ENCODE data around the gene RER1.

RER1 gene

DNA sequence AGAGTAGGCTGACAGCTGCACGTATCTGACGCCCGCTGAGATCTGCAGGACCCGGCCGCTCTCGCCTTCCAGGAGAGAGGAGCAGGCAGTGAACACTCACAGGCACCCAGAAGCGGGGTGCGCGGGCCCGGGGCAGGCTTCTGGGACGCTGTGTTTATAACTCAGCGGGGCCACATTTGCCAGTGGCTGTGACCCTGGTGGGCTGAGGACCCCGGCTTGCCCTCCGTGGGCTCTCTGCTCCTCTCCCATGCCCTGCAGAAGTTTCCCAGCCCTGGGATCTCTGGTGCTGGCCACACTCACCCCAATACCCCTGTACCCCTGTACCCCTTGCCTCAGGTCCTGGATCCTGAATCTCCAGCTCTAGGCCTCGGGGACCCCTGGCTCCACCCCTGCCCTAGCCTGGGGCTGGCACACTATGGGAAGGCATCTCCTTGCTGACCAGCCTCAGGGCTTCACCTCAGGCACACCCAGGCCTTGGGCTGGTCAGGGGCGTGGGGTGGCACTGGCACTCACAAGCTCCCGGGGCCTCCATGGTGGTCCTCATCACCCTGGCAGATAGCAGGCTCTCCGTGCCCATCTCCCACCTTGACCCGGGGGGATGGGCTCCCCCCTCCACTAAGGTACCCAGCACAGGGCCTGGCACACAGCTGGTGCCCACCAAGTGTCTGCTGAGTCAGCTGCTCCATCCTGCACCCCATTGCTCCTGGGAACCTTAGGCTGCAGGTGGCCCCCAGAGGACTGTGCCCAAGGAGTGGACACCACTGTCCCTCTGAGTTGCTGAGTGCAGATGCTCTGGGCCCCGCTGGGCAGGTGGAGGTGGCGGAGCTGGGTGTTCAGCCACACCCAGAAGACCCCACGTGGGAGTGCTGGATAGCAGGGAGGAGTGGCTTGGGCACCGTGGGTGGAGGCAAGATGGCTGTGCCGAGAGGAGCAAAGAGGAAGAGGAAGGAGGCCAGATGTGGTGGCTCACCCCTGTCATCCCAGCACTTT, 32.7 kb upstream of the RER1 start:
- TF ChIP-seq GATA2 (IDR thresholded peaks at IDR 0.05; ENCODE audit: low read depth, low read length) = no peak

DNA sequence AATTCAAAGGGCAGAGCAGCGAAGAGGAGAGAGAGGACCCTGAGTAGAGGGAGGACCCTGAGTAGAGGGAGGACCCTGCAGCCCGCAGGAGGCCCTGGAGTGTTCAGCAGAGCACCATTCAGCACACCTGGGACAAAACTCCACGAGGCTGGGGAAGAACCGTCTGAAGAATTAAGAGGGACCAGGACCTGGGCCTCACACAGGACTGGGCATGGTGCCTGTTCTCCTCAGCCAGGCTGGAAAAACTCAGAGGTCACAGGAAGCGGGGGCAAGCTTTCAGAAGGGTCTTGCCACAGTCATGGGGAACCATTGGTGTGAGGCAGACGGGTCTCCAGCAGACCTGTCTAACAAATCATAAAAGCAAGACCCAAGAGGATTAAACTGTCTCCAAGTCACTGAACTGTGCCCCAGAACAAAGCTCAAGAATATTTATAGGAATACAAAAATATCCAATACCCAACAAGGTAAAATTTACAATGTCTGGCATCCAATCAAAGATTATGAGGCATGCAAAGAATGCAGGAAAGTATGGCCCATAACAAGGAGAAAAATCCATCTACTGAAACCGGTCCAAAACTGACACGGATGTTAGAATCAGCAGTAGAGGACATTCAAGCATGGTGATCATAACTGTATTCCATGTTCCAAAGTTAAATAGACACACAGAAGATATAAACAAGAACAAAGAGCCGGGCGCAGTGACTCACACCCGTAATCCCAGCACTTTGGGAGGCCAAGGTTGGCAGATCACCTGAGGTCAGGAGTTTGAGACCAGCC, 30.9 kb upstream of the RER1 start:
- TF ChIP-seq GATA2 (IDR thresholded peaks at IDR 0.05; ENCODE audit: low read depth, low read length) (no peak), GATA3 (IDR thresholded peaks at IDR 0.05; ENCODE audit: low read depth, low read length) (no peak)

DNA sequence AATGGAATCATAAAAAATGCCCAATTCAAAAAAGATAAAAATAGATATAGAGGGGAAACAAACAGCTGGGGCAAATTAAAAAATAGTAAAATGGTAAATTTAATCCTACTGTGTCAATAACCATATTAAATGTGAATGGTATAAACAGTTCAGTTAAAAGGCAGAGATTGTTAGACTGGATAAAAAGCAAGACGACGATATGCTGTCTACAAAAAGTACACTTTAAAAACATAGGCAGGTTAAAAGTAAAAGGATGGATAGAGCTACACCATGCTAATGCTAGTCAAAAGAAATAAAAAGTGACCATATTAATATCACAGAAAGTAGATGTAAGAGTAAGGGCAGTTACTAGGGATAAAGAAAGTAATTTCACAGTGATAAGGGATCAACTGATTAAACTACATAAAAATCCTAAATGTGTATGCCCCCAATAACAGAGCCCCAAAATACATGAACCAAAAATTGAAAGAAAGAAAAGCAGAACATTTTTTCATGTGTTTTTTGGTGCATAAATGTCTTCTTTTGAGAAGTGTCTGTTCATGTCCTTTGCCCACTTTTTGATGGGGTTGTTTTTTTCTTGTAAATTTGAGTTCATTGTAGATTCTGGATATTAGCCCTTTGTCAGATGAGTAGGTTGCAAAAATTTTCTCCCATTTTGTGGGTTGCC, 27.7 kb upstream of the RER1 start:
- TF ChIP-seq GATA2 (IDR thresholded peaks at IDR 0.05; ENCODE audit: low read depth, low read length) = no peak
- TF ChIP-seq GATA3 (IDR thresholded peaks at IDR 0.05; ENCODE audit: low read depth, low read length) = no peak

DNA sequence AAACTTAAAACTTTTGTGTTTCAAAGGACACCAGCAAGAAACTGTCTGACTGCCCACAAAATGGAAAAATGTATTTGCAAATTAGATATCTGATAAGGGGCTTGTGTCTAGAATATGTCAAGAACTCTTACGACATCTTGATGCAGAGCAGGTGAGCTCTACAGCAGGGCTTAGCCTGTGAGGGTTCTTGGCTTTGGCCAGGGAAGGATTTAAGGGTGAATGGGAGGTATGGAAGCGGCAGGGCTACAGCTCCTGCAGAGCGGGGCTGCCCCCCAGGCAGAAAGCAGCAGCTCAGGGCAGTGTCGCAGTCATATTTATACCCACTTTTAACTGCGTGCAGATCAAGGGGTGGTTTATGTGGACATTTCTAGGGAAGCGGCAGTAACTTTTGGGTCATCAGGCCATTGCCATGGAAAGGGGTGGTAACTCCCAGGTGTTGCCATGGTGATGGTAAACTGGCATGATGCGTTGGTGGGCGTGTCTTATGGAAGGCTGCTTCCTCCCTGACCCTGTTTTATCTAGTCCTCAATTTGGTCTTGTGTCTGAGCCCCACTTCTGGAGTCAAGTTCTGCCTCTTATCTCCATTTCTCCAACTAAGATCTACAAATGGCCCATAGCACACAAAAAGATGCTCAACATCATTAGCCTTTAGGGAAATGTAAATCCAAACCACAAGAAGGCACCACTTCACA, 23.4 kb upstream of the RER1 start:
- TF ChIP-seq GATA2 (IDR thresholded peaks at IDR 0.05; ENCODE audit: low read depth, low read length) (no peak), GATA3 (IDR thresholded peaks at IDR 0.05; ENCODE audit: low read depth, low read length) (no peak)

DNA sequence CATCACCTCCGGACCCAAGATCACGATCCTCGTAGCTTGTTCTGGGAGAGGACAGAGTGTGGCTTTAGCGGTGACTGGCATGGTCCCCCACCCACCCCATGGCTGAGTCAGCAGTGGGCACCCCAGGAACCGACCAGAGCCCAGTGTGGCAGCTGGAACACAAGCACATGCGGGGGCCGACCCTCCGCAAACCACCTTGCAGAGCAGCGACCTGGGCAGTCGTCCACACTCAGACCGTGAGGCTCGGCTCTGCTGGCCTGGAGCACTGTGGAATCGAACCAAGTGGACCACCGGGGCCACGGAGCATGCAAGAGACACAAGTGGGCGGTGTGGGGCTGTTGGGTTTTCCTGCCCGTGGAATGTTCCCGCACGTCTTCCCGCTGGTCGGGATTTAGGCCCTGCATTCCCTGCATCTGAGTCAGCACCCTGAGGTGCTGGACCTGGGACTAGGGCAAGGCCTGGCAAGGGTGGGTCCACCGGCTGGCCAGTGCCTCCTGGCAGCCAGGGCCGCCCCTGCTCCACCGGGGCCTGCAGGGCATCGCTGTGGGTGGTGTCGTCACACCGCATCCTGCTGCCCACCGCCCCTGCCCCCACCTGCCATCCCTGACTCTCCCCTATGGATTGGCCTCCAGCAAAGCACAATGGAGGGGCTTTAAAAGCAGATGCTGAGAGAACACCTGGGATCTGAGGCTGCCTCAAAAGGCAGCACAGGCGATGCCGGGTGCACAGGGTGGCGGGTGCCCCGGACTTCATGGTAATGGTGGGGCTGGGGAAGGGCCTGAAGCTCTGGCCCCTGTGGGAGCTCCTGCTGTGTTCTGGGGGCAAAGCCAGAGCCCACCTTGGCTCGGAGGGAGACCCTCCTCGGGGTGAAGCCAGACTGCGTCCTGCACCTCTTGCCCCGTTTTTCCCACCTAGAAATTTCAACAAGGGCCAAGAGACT, 18.8 kb upstream of the RER1 start:
- TF ChIP-seq GATA2 (IDR thresholded peaks at IDR 0.05; ENCODE audit: low read depth, low read length) = no peak
- no peak for TF ChIP-seq GATA3 (IDR thresholded peaks at IDR 0.05; ENCODE audit: low read depth, low read length)

DNA sequence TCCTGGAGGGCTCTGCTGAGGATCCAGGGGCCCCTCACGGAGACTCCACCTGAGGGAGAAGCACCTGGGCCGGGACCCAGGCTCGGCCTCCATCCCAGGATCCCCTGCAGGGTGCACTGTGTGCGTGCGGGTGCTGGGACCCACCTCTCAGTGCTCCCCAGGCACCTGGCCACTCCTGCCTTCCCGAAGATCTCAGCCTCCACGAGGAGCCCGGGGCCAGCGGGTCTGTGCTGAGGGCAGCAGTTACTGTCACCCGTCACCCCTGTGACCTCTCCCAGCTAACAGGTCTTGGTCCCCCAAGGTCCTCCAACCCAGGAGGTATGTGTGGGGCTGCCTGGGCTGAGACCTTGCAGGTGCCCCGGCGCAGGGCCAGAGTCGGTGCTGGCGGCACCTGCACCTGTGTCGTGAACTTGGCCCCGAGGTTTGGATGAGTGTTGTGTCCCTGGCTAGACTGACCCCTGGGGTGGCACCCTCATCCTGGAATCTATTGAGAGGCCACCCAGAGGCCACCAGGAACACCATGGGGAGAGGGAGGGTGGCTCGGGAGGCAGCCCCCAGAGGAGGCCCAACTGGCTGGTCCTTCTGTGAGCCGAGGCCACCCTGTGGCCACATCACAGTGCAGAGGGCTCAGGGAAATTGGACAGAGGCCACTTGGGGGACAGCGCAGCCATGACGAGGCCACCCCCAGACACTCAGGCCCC, 17.9 kb upstream of the RER1 start:
- TF ChIP-seq GATA3 (IDR thresholded peaks at IDR 0.05; ENCODE audit: low read depth, low read length) = no peak
- TF ChIP-seq GATA2 (IDR thresholded peaks at IDR 0.05; ENCODE audit: low read depth, low read length) = no peak

DNA sequence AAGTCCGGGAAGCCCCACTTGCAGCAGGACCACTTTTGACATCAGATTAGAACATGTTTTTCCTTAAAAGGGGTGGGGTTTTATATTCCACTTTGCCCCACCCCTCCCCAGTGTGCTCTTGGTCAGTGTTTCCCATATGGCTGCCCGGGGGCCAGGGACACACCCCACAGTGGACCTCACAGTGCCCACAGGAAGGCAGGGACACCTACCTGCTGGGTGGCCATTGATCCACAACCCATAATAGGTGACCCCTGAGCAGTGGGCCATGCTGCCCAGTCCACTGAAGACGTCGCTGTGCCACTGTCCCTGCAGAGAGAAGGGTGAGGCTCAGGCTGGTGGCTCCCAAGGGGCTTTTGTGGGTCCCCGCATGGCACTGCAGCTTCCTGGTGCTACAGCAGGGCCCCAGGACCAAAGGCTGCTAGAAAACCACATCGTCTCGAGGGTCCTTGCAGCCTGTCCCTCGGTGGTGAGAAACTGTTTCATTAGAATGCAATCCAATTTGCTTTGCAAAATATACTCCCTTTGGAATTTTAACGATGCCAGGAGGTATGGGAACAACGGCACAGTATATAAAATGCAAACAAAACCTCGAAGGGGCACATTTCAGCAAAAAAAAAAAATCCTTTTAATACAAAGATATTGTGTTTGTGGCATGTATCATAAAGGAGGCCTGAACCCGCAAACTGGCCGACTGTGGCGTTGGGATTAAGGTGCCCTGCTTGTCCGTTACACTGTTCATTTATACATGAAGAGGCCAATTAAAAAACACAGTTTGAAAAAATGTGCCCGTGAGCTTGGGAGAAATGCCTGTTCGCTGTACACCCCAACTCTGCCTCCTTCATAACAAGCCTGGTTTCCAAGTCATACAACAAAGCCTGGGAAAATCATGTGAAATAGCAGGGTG, 17.1 kb upstream of the RER1 start:
- TF ChIP-seq GATA2 (IDR thresholded peaks at IDR 0.05; ENCODE audit: low read depth, low read length) (no peak), GATA3 (IDR thresholded peaks at IDR 0.05; ENCODE audit: low read depth, low read length) (no peak)

DNA sequence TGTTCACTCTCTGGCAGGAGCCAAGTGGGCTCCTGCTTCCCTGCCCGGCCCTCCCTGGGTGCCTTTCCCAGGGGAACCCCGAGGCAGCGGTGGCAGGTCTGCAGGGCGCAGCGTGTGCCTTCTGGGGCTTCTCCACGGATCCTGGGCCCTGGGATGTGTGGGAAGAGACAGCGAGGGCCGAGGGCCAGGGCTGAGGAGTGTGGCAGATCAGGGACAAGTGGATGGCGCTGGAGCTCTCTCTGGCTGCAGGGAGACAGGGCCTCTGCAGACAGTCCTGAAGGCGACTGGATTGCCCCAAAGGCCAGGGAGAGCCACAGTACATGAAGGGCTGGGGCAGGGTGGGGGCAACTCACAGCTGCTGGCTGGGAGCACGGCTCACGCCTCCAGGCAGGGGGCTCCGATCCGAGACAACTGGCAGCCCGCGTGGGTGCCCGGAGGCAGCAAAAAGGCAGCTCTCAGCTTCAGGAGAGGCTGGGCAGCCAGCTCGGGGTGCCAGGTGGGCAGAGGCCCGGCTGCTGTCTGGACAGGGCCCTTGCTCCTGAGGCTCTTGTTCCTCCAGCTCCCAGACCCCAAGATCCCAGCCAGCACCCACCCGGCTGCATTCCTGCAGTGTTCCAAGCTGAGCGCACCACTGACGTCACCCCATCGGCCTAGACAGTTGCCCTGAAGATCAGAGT, 16.3 kb upstream of the RER1 start:
- no peak for TF ChIP-seq GATA3 (IDR thresholded peaks at IDR 0.05; ENCODE audit: low read depth, low read length)
- no peak for TF ChIP-seq GATA2 (IDR thresholded peaks at IDR 0.05; ENCODE audit: low read depth, low read length)

DNA sequence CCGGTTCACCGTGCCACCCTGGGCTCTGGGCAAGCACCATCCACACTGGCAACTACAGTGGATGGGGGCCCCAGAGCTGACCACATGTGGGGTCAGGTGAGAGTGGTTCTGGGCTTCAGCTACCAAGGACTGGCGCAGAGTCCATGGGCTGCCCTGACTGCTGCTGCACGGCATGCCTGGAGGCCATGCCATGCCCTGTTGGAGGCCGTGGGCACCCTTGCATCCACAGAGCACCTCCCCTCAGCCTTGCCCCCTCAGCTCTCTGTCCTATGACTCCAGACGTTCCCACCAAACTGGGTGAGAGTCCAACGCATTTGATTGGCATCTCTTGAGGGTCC, 15.7 kb upstream of the RER1 start:
- TF ChIP-seq GATA2 (IDR thresholded peaks at IDR 0.05; ENCODE audit: low read depth, low read length) = no peak
- TF ChIP-seq GATA3 (IDR thresholded peaks at IDR 0.05; ENCODE audit: low read depth, low read length) = no peak

DNA sequence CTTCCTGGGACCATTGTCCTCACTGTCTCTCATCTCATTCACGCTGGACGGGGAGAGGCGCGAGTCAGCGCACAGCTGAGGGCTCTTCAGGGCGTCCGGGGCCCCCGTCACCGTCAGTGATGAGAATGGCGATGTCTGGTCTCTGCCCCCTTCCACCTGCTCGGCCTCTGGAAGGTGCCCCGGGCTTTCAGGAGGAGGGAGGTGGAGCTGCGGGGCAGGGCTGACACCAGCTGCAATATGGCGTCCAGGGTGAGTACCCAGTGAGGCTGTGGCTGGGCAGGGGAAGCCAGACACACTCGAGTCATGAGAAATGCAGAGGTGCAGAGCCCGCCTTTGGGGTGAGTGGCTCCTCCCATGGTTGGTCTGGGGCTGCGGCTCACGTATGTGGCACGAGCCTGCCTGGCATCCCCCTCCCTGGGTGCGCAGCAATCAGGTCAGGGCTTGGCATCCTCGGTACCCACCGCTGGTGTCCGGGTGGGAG, 15.3 kb upstream of the RER1 start:
- no peak for TF ChIP-seq GATA2 (IDR thresholded peaks at IDR 0.05; ENCODE audit: low read depth, low read length)
- no peak for TF ChIP-seq GATA3 (IDR thresholded peaks at IDR 0.05; ENCODE audit: low read depth, low read length)

Measured in SH-SY5Y (cell line).